GM12878 (cell line): ENCODE measurements around the gene CCDC102B. TPM values are rescaled to one million over a fixed set of nuclear protein-coding genes. Genes with fewer than 3 reads are reported as not detected.

ENCODE experiments used
- ATF7 ChIP-seq: fragments of 450-650 bp; IDR thresholded peaks from 2 replicates; pipeline ENCODE4 v1.6.1; 2016; ENCODE audit warnings: low read depth, mild to moderate bottlenecking
- BACH1 ChIP-seq: fragments of 450-650 bp; IDR thresholded peaks from 2 replicates; pipeline ENCODE4 v1.6.1; 2017; ENCODE audit warnings: mild to moderate bottlenecking, borderline replicate concordance
- NFIC ChIP-seq: IDR thresholded peaks from 2 replicates; pipeline ENCODE4 v1.6.1; 2012; ENCODE audit warnings: low read depth, mild to moderate bottlenecking, inconsistent platforms, low read length, moderate library complexity
- RELA ChIP-seq: fragments of 450-650 bp; IDR thresholded peaks from 2 replicates; pipeline ENCODE4 v1.8.0; 2014; ENCODE audit warnings: borderline replicate concordance; ENCODE audit not compliant: partially characterized antibody
- SREBF1 ChIP-seq: IDR thresholded peaks from 2 replicates; pipeline ENCODE4 v1.6.1; 2012; ENCODE audit warnings: mild to moderate bottlenecking, low read length
- SUPT20H ChIP-seq: IDR thresholded peaks from 2 replicates; pipeline ENCODE4 v1.6.1; 2011; ENCODE audit warnings: low read depth, mild to moderate bottlenecking, low read length, moderate library complexity, borderline replicate concordance; ENCODE audit not compliant: control insufficient read depth
- polyA plus RNA-seq, 11 experiments: library from polyadenylated mRNA; depleted of rRNA in 4 of 11; unstranded in 6 of 11; stranded (reverse) in 5 of 11; fragments of >200 nt; fragmentation: Nextera tagmentation in 4 of 11; fragmentation: Illumina TruSeq in 1 of 11; extraction: Ambion mirVana in 4 of 11; extraction: Trizol in 1 of 11; gene quantifications; 1 replicate in 1 of 11; 2 replicates in 10 of 11; pipeline versions ENCODE4 v1.2.1 to v1.2.3, GENCODE V29; 2011 to 2016; ENCODE audit warnings: inconsistent platforms in 2 of 11, missing spikeins in 2 of 11, low read depth in 1 of 11
- total RNA-seq, 4 experiments: library from RNA; depleted of rRNA in 3 of 4; stranded (reverse); fragments of >200 nt in 3 of 4; fragmentation: Illumina TruSeq in 1 of 4; extraction: Trizol in 1 of 4; gene quantifications; 2 replicates each; pipeline versions ENCODE4 v1.2.1 to v1.2.3, GENCODE V29; 2013 to 2021
- TF ChIP-seq, protein P1 (sequence below), 3 experiments: IDR thresholded peaks in 2 of 3; conservative IDR thresholded peaks in 1 of 3; 2 replicates each; pipeline ENCODE4 v1.5.1; 2011; ENCODE audit warnings: low read depth in 3 of 3, low read length in 3 of 3, mild to moderate bottlenecking in 3 of 3, control low read depth in 2 of 3, moderate library complexity in 2 of 3, inconsistent platforms in 1 of 3, mixed read lengths in 1 of 3; ENCODE audit not compliant: control insufficient read depth in 2 of 3, insufficient read depth in 1 of 3; ENCODE audit errors: extremely low read depth in 1 of 3
- TF ChIP-seq, protein P2 (sequence below): IDR thresholded peaks from 2 replicates; pipeline ENCODE4 v1.6.1; 2012; ENCODE audit warnings: low read depth, low read length, improper control_type of control experiment
- TF ChIP-seq, protein P3 (sequence below): fragments of 450-650 bp; IDR thresholded peaks from 2 replicates; pipeline ENCODE4 v1.6.1; 2017; ENCODE audit warnings: mild to moderate bottlenecking, moderate library complexity

The CCDC102B gene
- total and polyA plus RNA-seq, 10 of the 15 experiments (the other 5 are each of a cell fraction or from before 2014, with no cell fraction given) = 2.7 to 4.7 (median 3.3) TPM

DNA sequence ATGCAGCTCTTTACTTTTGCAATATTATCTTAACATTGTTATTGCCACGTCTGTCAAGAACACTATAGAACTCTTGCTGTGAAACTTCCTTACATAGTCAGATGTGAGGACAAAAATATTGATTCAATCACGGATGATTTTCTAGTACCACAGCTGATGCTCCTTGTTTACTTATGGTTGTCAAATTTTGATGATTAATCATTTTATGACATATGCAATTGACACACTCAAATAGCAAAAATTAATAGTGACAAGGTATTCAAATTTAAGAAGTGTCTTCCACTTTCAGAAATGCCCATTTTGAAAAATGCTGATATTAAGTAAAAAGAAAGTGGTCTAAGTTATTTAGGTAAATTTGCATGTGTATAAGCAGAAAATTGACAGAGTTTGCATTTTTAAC is 284.0 kb downstream of the CCDC102B start (continued):
- TF ChIP-seq, protein P1, sequence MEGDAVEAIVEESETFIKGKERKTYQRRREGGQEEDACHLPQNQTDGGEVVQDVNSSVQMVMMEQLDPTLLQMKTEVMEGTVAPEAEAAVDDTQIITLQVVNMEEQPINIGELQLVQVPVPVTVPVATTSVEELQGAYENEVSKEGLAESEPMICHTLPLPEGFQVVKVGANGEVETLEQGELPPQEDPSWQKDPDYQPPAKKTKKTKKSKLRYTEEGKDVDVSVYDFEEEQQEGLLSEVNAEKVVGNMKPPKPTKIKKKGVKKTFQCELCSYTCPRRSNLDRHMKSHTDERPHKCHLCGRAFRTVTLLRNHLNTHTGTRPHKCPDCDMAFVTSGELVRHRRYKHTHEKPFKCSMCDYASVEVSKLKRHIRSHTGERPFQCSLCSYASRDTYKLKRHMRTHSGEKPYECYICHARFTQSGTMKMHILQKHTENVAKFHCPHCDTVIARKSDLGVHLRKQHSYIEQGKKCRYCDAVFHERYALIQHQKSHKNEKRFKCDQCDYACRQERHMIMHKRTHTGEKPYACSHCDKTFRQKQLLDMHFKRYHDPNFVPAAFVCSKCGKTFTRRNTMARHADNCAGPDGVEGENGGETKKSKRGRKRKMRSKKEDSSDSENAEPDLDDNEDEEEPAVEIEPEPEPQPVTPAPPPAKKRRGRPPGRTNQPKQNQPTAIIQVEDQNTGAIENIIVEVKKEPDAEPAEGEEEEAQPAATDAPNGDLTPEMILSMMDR (IDR thresholded peaks at IDR 0.05 in 2 of 3, conservative IDR thresholded peaks at IDR 0.05 in 1 of 3; ENCODE audit: control insufficient read depth in 2 of 3, extremely low read depth in 1 of 3, insufficient read depth in 1 of 3, low read depth in 3 of 3, low read length in 3 of 3) = no peak
- no peak for TF ChIP-seq RELA
- no peak for TF ChIP-seq NFIC
- TF ChIP-seq, protein P2, sequence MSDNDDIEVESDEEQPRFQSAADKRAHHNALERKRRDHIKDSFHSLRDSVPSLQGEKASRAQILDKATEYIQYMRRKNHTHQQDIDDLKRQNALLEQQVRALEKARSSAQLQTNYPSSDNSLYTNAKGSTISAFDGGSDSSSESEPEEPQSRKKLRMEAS = no peak
- TF ChIP-seq, protein P3, sequence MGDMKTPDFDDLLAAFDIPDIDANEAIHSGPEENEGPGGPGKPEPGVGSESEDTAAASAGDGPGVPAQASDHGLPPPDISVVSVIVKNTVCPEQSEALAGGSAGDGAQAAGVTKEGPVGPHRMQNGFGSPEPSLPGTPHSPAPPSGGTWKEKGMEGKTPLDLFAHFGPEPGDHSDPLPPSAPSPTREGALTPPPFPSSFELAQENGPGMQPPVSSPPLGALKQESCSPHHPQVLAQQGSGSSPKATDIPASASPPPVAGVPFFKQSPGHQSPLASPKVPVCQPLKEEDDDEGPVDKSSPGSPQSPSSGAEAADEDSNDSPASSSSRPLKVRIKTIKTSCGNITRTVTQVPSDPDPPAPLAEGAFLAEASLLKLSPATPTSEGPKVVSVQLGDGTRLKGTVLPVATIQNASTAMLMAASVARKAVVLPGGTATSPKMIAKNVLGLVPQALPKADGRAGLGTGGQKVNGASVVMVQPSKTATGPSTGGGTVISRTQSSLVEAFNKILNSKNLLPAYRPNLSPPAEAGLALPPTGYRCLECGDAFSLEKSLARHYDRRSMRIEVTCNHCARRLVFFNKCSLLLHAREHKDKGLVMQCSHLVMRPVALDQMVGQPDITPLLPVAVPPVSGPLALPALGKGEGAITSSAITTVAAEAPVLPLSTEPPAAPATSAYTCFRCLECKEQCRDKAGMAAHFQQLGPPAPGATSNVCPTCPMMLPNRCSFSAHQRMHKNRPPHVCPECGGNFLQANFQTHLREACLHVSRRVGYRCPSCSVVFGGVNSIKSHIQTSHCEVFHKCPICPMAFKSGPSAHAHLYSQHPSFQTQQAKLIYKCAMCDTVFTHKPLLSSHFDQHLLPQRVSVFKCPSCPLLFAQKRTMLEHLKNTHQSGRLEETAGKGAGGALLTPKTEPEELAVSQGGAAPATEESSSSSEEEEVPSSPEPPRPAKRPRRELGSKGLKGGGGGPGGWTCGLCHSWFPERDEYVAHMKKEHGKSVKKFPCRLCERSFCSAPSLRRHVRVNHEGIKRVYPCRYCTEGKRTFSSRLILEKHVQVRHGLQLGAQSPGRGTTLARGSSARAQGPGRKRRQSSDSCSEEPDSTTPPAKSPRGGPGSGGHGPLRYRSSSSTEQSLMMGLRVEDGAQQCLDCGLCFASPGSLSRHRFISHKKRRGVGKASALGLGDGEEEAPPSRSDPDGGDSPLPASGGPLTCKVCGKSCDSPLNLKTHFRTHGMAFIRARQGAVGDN = no peak
- TF ChIP-seq ATF7 = no peak
- no peak for TF ChIP-seq BACH1
- TF ChIP-seq SREBF1 = no peak
- TF ChIP-seq SUPT20H = no peak
